Measurements from ENCODE around the gene KIF1C. TPM values are rescaled to one million over a fixed set of nuclear protein-coding genes. Genes with fewer than 3 reads are reported as not detected.

KIF1C gene
- total RNA-seq, 1 experiment from 2014 or later = 95.9 TPM

DNA sequence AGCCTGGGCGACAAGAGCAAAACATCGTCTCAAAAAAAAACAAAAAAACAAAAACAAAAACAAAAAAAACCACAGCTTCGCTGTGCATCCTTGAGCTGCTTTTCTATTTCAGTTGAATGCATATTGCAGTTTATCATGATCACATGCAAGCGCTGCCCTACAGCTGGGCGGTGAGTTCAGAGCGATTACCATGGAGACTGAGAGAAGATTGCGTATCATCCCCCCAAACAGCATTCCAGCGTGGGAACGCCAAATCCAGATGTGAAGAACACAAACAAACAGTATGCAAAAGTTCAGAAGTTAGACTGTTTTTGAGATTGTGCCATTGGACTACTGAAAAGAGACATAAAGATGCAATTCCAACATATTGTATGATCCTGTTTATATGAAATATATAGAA, 52.5 kb downstream of the KIF1C start:
- Histone ChIP-seq H3K27ac (ENCODE audit: low read depth, low read length, poor library complexity, severe bottlenecking) (no peak overlapping the region), H3K9me3 (ENCODE audit: low read depth, low read length, poor library complexity, severe bottlenecking) (no peaks in the 10 kb centered on the region), H3K4me1 (ENCODE audit: insufficient read depth, low read length, poor library complexity, severe bottlenecking) (no peaks in the 10 kb centered on the region), H3K27me3 (replicated peaks; ENCODE audit: insufficient read depth, low read depth, low read length, poor library complexity) (no peaks in the 10 kb centered on the region), H3K36me3 (ENCODE audit: insufficient read depth, low read length, poor library complexity, severe bottlenecking) (no peaks in the 10 kb centered on the region), H3K4me3 (ENCODE audit: low read depth, low read length, poor library complexity, severe bottlenecking) (no peak overlapping the region)
- no peak for TF ChIP-seq EZH2 (IDR thresholded peaks at IDR 0.05; ENCODE audit: borderline replicate concordance, low read depth, low read length, poor library complexity, severe bottlenecking)
- TF ChIP-seq, protein P1, sequence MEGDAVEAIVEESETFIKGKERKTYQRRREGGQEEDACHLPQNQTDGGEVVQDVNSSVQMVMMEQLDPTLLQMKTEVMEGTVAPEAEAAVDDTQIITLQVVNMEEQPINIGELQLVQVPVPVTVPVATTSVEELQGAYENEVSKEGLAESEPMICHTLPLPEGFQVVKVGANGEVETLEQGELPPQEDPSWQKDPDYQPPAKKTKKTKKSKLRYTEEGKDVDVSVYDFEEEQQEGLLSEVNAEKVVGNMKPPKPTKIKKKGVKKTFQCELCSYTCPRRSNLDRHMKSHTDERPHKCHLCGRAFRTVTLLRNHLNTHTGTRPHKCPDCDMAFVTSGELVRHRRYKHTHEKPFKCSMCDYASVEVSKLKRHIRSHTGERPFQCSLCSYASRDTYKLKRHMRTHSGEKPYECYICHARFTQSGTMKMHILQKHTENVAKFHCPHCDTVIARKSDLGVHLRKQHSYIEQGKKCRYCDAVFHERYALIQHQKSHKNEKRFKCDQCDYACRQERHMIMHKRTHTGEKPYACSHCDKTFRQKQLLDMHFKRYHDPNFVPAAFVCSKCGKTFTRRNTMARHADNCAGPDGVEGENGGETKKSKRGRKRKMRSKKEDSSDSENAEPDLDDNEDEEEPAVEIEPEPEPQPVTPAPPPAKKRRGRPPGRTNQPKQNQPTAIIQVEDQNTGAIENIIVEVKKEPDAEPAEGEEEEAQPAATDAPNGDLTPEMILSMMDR (conservative IDR thresholded peaks at IDR 0.05; ENCODE audit: low read depth, low read length) = no peak
- DNase-seq (ENCODE audit: low spot score) = no peak
- ChIA-PET CTCF (no interaction called here), POLR2A (ENCODE audit: low non-redundant PET) (no interaction called here)
- BruUV-seq (replicated peaks) = no TSS peak
- intact Hi-C loops (cut with micrococcal nuclease; ENCODE audit: unreplicated experiment) = no loop called here

DNA sequence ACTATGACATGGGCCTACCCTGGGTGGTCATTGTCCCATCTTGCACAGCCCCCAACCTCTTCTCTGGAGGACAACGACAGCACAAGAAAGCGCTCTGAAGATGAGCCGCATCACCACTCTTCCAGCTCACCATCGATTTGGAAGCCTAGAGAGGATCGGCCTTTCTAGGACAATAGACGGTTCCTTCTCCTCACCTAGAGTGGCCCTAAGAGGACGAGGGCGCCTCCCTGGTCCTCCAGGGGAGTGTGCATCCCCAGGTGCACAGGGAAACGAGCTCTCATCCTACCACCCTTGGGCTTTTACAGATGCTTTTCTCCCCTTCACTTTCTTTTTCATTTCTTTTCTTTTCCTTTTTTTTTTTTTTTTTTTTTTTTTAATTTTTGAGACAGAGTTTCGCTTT, 57.8 kb downstream of the KIF1C start:
- Histone ChIP-seq H3K4me1 (ENCODE audit: insufficient read depth, low read length, poor library complexity, severe bottlenecking) (no peaks in the 10 kb centered on the region), H3K36me3 (ENCODE audit: insufficient read depth, low read length, poor library complexity, severe bottlenecking) (no peaks in the 10 kb centered on the region), H3K27ac (ENCODE audit: low read depth, low read length, poor library complexity, severe bottlenecking) (no peak overlapping the region), H3K9me3 (ENCODE audit: low read depth, low read length, poor library complexity, severe bottlenecking) (no peaks in the 10 kb centered on the region), H3K4me3 (ENCODE audit: low read depth, low read length, poor library complexity, severe bottlenecking) (no peak overlapping the region), H3K27me3 (replicated peaks; ENCODE audit: insufficient read depth, low read depth, low read length, poor library complexity) (no peaks in the 10 kb centered on the region)
- ChIA-PET CTCF (no interaction called here), POLR2A (ENCODE audit: low non-redundant PET) (no interaction called here)
- no peak for TF ChIP-seq EZH2 (IDR thresholded peaks at IDR 0.05; ENCODE audit: borderline replicate concordance, low read depth, low read length, poor library complexity, severe bottlenecking)
- TF ChIP-seq, protein P1 (conservative IDR thresholded peaks at IDR 0.05; ENCODE audit: low read depth, low read length) = no peak
- intact Hi-C loops (cut with micrococcal nuclease; ENCODE audit: unreplicated experiment) = no loop called here
- no TSS peak for BruUV-seq (replicated peaks)
- no peak for DNase-seq (ENCODE audit: low spot score)

DNA sequence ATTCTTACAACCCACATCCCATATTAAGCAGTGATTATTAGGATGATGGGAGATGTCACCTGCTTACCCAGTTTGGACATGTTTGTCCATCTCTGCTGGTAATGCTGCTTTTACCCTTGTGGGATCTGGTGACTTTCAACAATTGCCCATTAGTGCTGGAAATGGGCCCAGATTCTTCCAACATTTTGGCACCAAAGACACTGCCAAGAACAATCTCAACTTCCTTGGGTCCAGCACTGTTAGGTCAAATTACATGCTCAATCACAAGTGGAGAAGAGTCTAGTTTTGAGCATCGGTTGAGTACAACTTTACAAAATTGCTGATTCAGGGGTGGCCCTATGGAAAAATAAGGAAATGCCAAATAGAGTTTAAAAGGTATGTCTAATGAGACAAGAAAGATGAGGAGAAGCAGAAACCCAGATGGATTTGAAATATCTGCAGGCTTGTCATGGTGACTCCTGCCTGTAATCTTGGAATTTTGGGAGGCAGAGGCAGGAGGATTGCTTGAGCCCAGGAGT, 67.5 kb downstream of the KIF1C start:
- TF ChIP-seq, protein P1 (conservative IDR thresholded peaks at IDR 0.05; ENCODE audit: low read depth, low read length) = no peak
- TF ChIP-seq EZH2 (IDR thresholded peaks at IDR 0.05; ENCODE audit: borderline replicate concordance, low read depth, low read length, poor library complexity, severe bottlenecking) = no peak
- Histone ChIP-seq H3K27ac (ENCODE audit: low read depth, low read length, poor library complexity, severe bottlenecking) (no peak overlapping the region), H3K4me3 (ENCODE audit: low read depth, low read length, poor library complexity, severe bottlenecking) (no peak overlapping the region), H3K9me3 (ENCODE audit: low read depth, low read length, poor library complexity, severe bottlenecking) (no peaks in the 10 kb centered on the region), H3K36me3 (ENCODE audit: insufficient read depth, low read length, poor library complexity, severe bottlenecking) (no peaks in the 10 kb centered on the region), H3K27me3 (replicated peaks; ENCODE audit: insufficient read depth, low read depth, low read length, poor library complexity) (no peaks in the 10 kb centered on the region), H3K4me1 (ENCODE audit: insufficient read depth, low read length, poor library complexity, severe bottlenecking) (no peaks in the 10 kb centered on the region)
- intact Hi-C loops (cut with micrococcal nuclease; ENCODE audit: unreplicated experiment) = no loop called here
- no TSS peak for BruUV-seq (replicated peaks)
- DNase-seq (ENCODE audit: low spot score) = no peak
- CTCF ChIA-PET = no interaction called here
- POLR2A ChIA-PET (ENCODE audit: low non-redundant PET) = no interaction called here
